ENCODE measurements around the gene CCDC149. TPM values are rescaled to one million over a fixed set of nuclear protein-coding genes. Genes with fewer than 3 reads are reported as not detected.

Gene CCDC149
- total and polyA plus RNA-seq, 12 donors = 6.1 to 17.7 (median 9.3) TPM

- no peak for DNase-seq
- no peak overlapping the region for H3K4me3 ChIP-seq
- WGBS, 2 donors = 94 to 96% methylated on average over 9 of the region's 9 CpGs
- no peak overlapping the region for H3K27ac ChIP-seq
- ATAC-seq = no peak
- H3K36me3 ChIP-seq = peaks cover 0 to 87% (median 3%) of the 10 kb centered on the region in 9 donors
- no peaks in the 10 kb centered on the region for H3K4me1 ChIP-seq
- peaks cover 0 to 27% (median 17%) of the 10 kb centered on the region in 11 donors for H3K9me3 ChIP-seq
- intact Hi-C loops (cut with DNase I) = no loop called here
- no peaks in the 10 kb centered on the region for H3K27me3 ChIP-seq
- TF ChIP-seq, protein P1, sequence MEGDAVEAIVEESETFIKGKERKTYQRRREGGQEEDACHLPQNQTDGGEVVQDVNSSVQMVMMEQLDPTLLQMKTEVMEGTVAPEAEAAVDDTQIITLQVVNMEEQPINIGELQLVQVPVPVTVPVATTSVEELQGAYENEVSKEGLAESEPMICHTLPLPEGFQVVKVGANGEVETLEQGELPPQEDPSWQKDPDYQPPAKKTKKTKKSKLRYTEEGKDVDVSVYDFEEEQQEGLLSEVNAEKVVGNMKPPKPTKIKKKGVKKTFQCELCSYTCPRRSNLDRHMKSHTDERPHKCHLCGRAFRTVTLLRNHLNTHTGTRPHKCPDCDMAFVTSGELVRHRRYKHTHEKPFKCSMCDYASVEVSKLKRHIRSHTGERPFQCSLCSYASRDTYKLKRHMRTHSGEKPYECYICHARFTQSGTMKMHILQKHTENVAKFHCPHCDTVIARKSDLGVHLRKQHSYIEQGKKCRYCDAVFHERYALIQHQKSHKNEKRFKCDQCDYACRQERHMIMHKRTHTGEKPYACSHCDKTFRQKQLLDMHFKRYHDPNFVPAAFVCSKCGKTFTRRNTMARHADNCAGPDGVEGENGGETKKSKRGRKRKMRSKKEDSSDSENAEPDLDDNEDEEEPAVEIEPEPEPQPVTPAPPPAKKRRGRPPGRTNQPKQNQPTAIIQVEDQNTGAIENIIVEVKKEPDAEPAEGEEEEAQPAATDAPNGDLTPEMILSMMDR (IDR thresholded peaks at IDR 0.05) = no peak
These were observed 45.0 kb downstream of the CCDC149 start for GRCh38 chr4:24867766-24868296.

DNA sequence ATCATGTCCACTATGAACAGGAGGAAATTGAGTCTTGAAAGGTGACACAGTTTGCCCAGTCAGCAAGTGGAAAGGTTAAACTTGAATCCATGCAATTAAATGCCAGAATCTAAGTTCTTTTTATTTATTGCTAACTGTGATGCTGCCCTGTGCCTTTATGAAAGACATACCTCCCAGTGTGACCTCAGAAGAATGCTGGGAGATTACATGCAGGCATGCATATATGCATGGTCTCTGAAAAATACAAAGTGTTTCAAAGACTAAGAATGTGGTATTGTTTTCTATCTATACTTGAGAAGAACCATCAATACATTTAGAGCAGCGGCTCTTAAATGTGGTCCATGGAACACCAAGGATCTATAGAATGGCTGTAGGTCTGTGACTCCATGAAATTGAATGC, 45.6 kb downstream of the CCDC149 start:
- intact Hi-C loops (cut with DNase I) = no loop called here
- Histone ChIP-seq H3K4me1 (no peaks in the 10 kb centered on the region), H3K27me3 (no peaks in the 10 kb centered on the region), H3K9me3 (peaks cover 0 to 29% (median 17%) of the 10 kb centered on the region in 11 donors), H3K4me3 (no peak overlapping the region), H3K27ac (no peak overlapping the region), H3K36me3 (peaks cover 0 to 82% (median 3%) of the 10 kb centered on the region in 9 donors)
- no peak for DNase-seq
- 100% methylated on average over 1 of the region's 1 CpG for WGBS, 2 donors
- TF ChIP-seq, protein P1 (IDR thresholded peaks at IDR 0.05) = no peak
- ATAC-seq = no peak

GRCh38 chr4:24865401-24865800, 47.4 kb downstream of the CCDC149 start:
- DNase-seq (no peak), ATAC-seq (no peak)
- intact Hi-C loops (cut with DNase I) = no loop called here
- H3K4me3 ChIP-seq = no peak overlapping the region
- peaks cover 0 to 29% (median 17%) of the 10 kb centered on the region in 11 donors for H3K9me3 ChIP-seq
- H3K27me3 ChIP-seq = no peaks in the 10 kb centered on the region
- no peaks in the 10 kb centered on the region for H3K4me1 ChIP-seq
- TF ChIP-seq, protein P1 (IDR thresholded peaks at IDR 0.05) = no peak
- H3K27ac ChIP-seq = no peak overlapping the region
- WGBS, 2 donors = 96 to 97% methylated on average over 4 of the region's 4 CpGs
- H3K36me3 ChIP-seq = peaks cover 0 to 63% (median 3%) of the 10 kb centered on the region in 9 donors

DNA sequence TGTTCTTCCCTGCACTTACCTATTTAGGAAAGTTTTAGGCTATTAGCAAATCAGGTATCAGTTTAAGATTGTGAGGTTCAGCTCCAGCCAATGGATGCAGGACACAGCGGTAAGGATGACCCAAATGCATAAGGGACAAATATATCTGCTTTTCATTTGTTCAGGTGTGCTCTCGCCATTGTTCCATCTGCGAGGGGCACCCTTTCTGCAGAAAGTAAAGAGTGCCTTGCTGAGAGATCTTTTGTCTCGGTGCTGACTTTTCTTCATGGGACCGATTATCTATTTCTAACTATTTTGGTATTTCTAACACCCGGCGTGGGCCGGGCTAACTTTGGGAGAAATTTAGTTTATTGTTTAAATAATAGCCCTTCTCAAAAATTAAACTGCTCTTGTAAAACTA, 49.0 kb downstream of the CCDC149 start:
- Histone ChIP-seq H3K4me3 (no peak overlapping the region), H3K27ac (no peak overlapping the region), H3K4me1 (peaks cover under 1 to 10% (median 3%) of the 10 kb centered on the region in 9 donors), H3K27me3 (no peaks in the 10 kb centered on the region), H3K9me3 (peaks cover 0 to 29% (median 17%) of the 10 kb centered on the region in 11 donors), H3K36me3 (peaks cover 0 to 48% (median 3%) of the 10 kb centered on the region in 9 donors)
- ATAC-seq (no peak), DNase-seq (no peak)
- intact Hi-C loops (cut with DNase I) = no loop called here
- TF ChIP-seq, protein P1 (IDR thresholded peaks at IDR 0.05) = no peak
- 98% methylated on average over 8 of the region's 8 CpGs for WGBS, 2 donors

Data from heart right ventricle (tissue), 16 donors.